Measurements from ENCODE around the gene PXN. TPM values are rescaled to one million over a fixed set of nuclear protein-coding genes. Genes with fewer than 3 reads are reported as not detected.

Gene PXN
- total RNA-seq (2016; rRNA removed; fragmentation: Illumina TruSeq; extraction: Trizol) (13.6 and 14.2 TPM in 2 replicates), polyA plus RNA-seq (2011; rRNA removed) (13.9 and 14.2 TPM in 2 replicates), polyA minus RNA-seq (2011; rRNA and poly(A)+ RNA removed; ENCODE audit: low replicate concordance) (26.4 and 40.4 TPM in 2 replicates), Bru-seq, nascent RNA (percentile 62 among the genes with signal in this experiment), BruChase-seq, experiment 1, labeled RNA remaining after a 6-hour chase (percentile 76 among the genes with signal in this experiment), BruChase-seq, experiment 2, labeled RNA remaining after a 2-hour chase (percentile 71 among the genes with signal in this experiment)
- 2.8 and 2.9 TPM in 2 replicates for total RNA-seq (2016; cell fraction: cytosol; rRNA removed; fragmentation: Illumina TruSeq; extraction: Trizol; ENCODE audit: low read depth)
- total RNA-seq (2016; cell fraction: insoluble cytoplasmic fraction; rRNA removed; fragmentation: Illumina TruSeq; extraction: Trizol) = 10.2 and 11.3 TPM in 2 replicates
- 10.5 and 13.4 TPM in 2 replicates for total RNA-seq (2016; cell fraction: membrane; rRNA removed; fragmentation: Illumina TruSeq; extraction: Trizol)
- 10.6 and 14.0 TPM in 2 replicates for total RNA-seq (2016; cell fraction: nucleus; rRNA removed; fragmentation: Illumina TruSeq; extraction: Trizol)
- 5.8 and 6.3 TPM in 2 replicates for polyA plus RNA-seq (2011; cell fraction: cytosol; rRNA removed)
- polyA plus RNA-seq (2011; cell fraction: nucleus; rRNA removed) = 34.5 and 43.7 TPM in 2 replicates
- 18.0 and 21.4 TPM in 2 replicates for polyA plus RNA-seq (2012)
- 3.3 and 3.4 TPM in 2 replicates for polyA plus RNA-seq (2016; cell fraction: cytosol; fragmentation: Illumina TruSeq; extraction: Trizol; ENCODE audit: low read depth)
- 20.0 and 28.0 TPM in 2 replicates for polyA plus RNA-seq (2016; cell fraction: insoluble cytoplasmic fraction; fragmentation: Illumina TruSeq; extraction: Trizol; ENCODE audit: low read depth)
- polyA plus RNA-seq (2016; cell fraction: membrane; fragmentation: Illumina TruSeq; extraction: Trizol; ENCODE audit: low read depth) = 14.1 and 14.2 TPM in 2 replicates
- polyA plus RNA-seq (2016; cell fraction: nucleus; fragmentation: Illumina TruSeq; extraction: Trizol; ENCODE audit: insufficient read depth, low read depth) = 43.9 and 49.3 TPM in 2 replicates
- 6.4 and 8.2 TPM in 2 replicates for polyA minus RNA-seq (2011; cell fraction: cytosol; rRNA and poly(A)+ RNA removed)
- 10.3 and 10.7 TPM in 2 replicates for polyA minus RNA-seq (2011; cell fraction: nucleus; rRNA and poly(A)+ RNA removed)
- long read RNA-seq, experiment 1, partial matches to known transcripts = 3 of 15 reads
- long read RNA-seq, experiment 1, other reads (novel, unspliced or antisense) = 9 of 15 reads
- long read RNA-seq, experiment 2, transcript PXN-202 (11 exons, 3,835 nt) = minor isoform, 6 of 88 reads
- long read RNA-seq, experiment 2, transcript PXN-204 (11 exons, 3,683 nt) = major isoform, 15 of 88 reads
- long read RNA-seq, experiment 2, partial matches to known transcripts = 14 of 88 reads
- long read RNA-seq, experiment 2, other reads (novel, unspliced or antisense) = 51 of 88 reads

- peak; percentile 73 for DNase-seq (ENCODE audit: low spot score)
- Histone ChIP-seq H3K36me3 (replicated peaks in 1 of 2; ENCODE audit: control insufficient read depth in 1 of 2, insufficient read depth in 2 of 2, low read length in 2 of 2) (no peaks in the 10 kb centered on the region; a peak in 2 of 5 replicates), H3K4me3 (replicated peaks in 1 of 3; ENCODE audit: insufficient read depth in 1 of 3, low read depth in 2 of 3, low read length in 3 of 3) (peak within 1 kb of the TSS; percentile 76 to 97 (median 88)), H3K9ac (ENCODE audit: insufficient read depth, low read depth, low read length) (peak within 1 kb of the TSS; percentile 84), H3K27ac (ENCODE audit: extremely low read length, insufficient read depth, low read length) (peak within 1 kb of the TSS; percentile 53), H3K4me2 (ENCODE audit: low read depth, low read length) (peak within 1 kb of the TSS; percentile 85), H2AFZ (ENCODE audit: low read length) (peak within 1 kb of the TSS; percentile 31), H3K27me3 (ENCODE audit: control insufficient read depth in 1 of 2, insufficient read depth in 2 of 2, low read length in 2 of 2) (no peaks in the 10 kb centered on the region), H3K79me2 (ENCODE audit: insufficient read depth, low read length) (peaks cover 38% of the 10 kb centered on the region), H3K4me1 (ENCODE audit: insufficient read depth, low read length) (peaks cover 71% of the 10 kb centered on the region), H4K20me1 (ENCODE audit: insufficient read depth, low read length) (peaks cover 3% of the 10 kb centered on the region; the same call in 1 of the 2 replicates), H3K9me3 (ENCODE audit: low read length) (no peaks in the 10 kb centered on the region)
- no TSS peak for BruUV-seq (replicated peaks)
- peak; percentile 80 for ATAC-seq
- WGBS (ENCODE audit: low lambda C conversion rate) = 0% methylated on average over 5 of the region's 81 CpGs
- intact Hi-C loops (cut with micrococcal nuclease; ENCODE audit: unreplicated experiment) = loop anchor here (1.0 kb wide), 1 partner anchor 37 kb away; no protein-coding TSS in a partner anchor
- ChIA-PET POLR2A (interaction anchor here (0.9 to 13.4 kb wide), 10 partner anchors 8 to 69 kb away, joined by 3 to 265 read pairs (median 5); partner anchors contain the start of genes RNU4-1, RNU4-2, RPLP0 and SIRT4), CTCF (ENCODE audit: low intra/inter-chr PET ratio, low total read pairs) (interaction anchor here (1.9 to 4.0 kb wide), 2 partner anchors 31 to 37 kb away, joined by 20 to 51 read pairs; no protein-coding TSS in a partner anchor)
- no peak for FAIRE-seq
- in situ Hi-C loops (cut with HindIII; ENCODE audit: extremely low pct_ligation_motif_present, low pct_unique_long_range_greater_than_20kb) = loop anchor here (5.0 to 10.0 kb wide), 2 partner anchors 33 to 51 kb away; no protein-coding TSS in a partner anchor
- TF ChIP-seq ZNF569 (CRISPR knock-in tag; IDR thresholded peaks at IDR 0.05; ENCODE audit: borderline replicate concordance) (no peak), PTBP1 (IDR thresholded peaks at IDR 0.05; ENCODE audit: low read depth, low read length, poor library complexity, severe bottlenecking) (no peak), ZBTB33 (CRISPR knock-in tag; IDR thresholded peaks at IDR 0.05) (no peak), ZFP91 (CRISPR knock-in tag; IDR thresholded peaks at IDR 0.05; ENCODE audit: borderline replicate concordance) (peak; percentile 21; the same call in 1 of the 2 replicates), RARA (CRISPR knock-in tag; IDR thresholded peaks at IDR 0.05) (peak; percentile 82), NRL (CRISPR knock-in tag; IDR thresholded peaks at IDR 0.05; ENCODE audit: borderline replicate concordance) (no peak), ZMAT5 (CRISPR knock-in tag; IDR thresholded peaks at IDR 0.05; ENCODE audit: borderline replicate concordance, low read depth) (no peak), ZNF644 (CRISPR knock-in tag; IDR thresholded peaks at IDR 0.05; ENCODE audit: low read depth) (no peak), ZNF296 (CRISPR knock-in tag; conservative IDR thresholded peaks at IDR 0.05) (no peak), ZNF724P (CRISPR knock-in tag; IDR thresholded peaks at IDR 0.05; ENCODE audit: borderline replicate concordance) (no peak), ZNF792 (CRISPR knock-in tag; IDR thresholded peaks at IDR 0.05) (no peak), SP4 (CRISPR knock-in tag; IDR thresholded peaks at IDR 0.05) (peak; percentile 89)
Observed at GRCh38 chr12:120265473-120266179, at the start of gene PXN. TSS of gene PXN (minus strand) at chr12:120265730. CDS start at chr12:120265629, 101 bp downstream.

Data from HepG2 (cell line).